Pons (tissue), 1 donor: ENCODE results near the gene GP1BA.

Experiments
- DNase-seq: peaks from one replicate; pipeline ENCODE4 v3.0.0-alpha.2; 2016; ENCODE audit warnings: low spot score

The GP1BA gene

DNA sequence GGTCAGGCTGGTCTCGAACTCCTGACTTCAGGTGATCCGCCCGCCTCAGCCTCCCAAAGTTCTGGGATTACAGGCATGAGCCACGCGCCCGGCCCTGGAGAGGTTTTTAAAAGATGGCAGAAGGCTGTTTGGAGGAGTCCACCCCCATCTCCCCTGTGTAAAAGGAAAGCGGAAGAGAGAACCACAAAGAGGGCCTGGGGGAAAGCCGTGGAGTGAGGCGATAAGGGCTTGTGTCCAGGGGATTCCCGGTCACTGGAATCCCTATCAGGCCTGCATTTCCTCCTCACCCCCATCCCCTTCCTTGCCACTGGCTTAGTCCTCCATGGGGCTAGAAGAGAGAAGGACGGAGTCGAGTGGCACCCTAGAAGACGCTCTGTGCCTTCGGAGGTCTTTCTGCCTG is at the start of gene GP1BA:
Gene GP1BA (plus strand): TSS at position 315 of the 400 bp plus-strand sequence. CDS start 328 bp downstream, outside the sequence.
- no peak for DNase-seq

DNA sequence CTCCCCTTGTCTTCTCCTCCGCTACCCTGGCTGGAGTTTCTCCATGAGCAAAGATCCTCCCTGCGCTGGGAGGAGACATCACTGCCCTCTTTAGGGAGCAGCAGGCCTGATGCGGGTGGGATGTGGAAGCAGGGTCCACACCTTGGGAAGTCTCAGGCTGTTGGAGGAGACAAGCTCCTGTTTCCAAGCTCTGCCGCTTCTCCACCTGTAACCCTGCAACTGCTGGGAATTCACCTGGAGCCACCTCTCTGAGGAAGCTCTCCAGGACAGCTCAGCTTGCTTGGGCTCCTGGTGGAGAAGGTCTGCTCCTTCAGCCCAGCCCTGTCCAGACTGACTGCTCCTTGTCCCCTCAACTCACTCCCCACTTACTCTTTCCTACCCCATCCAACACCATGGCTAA is 47.6 kb upstream of the GP1BA start:
- DNase-seq: no peak

DNA sequence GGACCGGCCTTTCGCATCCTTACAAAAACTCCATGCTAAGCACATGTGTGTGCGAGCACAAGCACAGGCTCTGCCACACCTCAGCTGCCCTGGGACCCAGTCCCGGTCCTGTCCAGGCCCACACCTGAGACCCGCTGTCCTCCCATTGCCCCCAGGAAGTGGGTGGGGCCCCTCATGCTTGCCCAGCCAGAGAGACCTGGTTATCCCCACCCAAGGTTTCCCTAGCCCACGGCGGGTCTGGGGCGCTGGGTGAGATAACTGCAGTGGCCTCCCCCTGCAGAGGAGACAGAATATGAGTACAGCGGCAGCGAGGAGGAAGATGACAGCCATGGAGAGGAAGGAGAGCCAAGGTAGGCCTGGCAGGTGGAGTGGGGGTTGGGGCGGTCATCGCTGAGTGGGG is 45.2 kb upstream of the GP1BA start:
- no peak for DNase-seq

DNA sequence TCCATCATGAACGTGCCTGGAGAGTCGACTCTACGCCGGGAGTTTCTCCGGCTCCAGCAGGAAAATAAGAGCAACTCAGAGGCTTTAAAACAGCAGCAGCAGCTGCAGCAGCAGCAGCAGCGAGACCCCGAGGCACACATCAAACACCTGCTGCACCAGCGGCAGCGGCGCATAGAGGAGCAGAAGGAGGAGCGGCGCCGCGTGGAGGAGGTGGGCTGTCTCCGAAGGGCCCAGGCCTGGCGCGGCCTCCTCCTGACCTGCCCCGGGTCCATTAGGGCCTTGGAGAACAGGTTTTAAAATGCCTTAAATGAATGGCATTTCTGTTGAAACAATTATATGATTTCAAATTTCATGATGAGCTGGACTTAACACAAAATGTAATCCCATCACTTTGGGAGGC is 44.5 kb upstream of the GP1BA start:
- DNase-seq: no peak

DNA sequence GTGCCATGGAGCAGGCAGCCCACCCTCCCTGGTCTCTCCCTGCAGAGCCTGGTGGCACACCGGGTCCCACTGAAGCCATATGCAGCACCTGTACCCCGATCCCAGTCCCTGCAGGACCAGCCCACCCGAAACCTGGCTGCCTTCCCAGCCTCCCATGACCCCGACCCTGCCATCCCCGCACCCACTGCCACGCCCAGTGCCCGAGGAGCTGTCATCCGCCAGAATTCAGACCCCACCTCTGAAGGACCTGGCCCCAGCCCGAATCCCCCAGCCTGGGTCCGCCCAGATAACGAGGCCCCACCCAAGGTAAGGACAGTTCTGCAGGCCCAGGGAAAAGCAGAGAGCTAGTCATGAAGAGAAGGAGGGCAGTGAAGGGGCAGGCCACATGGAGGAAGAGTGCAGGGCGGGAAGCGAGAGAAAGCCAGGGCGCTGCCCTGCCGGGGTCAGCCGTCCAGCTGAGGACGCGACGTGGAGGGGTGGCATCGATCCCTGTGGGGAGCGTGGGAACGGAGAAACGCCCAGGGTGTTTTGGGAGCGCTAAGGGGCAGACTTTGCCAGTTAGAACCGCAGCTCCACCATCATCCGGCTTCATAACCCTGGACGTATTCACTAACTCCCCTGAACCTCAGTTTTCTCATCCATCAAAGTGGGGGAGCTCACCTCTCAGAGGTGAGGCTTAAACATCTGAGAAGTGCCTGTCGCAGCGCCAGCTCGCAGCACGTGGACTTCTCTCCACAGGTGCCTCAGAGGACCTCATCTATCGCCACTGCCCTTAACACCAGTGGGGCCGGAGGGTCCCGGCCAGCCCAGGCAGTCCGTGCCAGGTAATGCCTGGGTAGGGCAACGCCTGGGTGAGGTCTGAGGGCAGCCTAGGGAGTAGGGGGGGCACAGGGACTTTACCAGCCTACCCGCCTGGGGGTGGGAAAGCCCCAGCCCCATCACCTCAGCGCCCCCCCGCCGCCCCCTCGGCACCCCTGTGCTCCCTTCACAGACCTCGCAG is 40.4 kb upstream of the GP1BA start:
- no peak for DNase-seq

DNA sequence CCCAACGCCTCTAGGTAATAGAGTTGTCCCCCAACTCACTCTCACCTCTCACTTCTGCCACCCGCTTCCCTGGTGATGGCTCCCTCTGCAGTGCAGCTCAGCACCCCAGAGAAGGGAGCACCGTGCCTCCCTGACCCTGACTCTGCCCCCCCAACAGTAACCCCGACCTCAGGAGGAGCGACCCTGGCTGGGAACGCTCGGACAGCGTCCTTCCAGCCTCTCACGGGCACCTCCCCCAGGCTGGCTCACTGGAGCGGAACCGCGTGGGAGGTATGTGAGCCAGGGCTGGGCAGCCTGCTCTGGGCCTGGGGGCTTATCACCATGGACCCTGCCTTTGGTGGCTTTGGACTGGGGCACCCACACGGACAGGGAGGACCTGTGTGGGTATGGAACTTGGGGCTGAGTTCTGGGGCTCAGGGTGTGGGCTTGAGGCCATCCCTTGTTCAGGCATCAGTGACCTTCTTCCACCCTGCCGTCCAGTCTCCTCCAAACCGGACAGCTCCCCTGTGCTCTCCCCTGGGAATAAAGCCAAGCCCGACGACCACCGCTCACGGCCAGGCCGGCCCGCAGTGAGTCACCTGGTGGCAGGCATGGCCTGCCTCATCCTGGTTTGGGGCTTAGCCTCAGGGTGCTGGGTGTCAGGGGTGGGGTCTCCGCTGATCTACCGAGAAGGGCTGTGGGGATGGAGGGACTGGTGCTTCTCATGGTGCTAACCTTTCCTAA is 39.4 kb upstream of the GP1BA start:
- DNase-seq: no peak

DNA sequence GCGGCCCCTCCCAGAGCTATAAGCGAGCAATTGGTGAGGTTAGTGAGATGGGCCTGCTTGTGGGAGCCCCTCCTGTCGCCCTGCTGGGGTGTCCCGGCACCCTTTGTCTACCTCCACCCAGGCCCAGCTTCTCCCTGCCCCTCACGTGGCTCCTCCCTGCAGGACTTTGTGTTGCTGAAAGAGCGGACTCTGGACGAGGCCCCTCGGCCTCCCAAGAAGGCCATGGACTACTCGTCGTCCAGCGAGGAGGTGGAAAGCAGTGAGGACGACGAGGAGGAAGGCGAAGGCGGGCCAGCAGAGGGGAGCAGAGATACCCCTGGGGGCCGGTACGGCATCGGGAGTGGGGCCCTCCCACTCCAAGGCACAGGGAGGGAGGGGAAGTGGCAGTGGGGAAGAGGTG is 38.8 kb upstream of the GP1BA start:
- DNase-seq: no peak

DNA sequence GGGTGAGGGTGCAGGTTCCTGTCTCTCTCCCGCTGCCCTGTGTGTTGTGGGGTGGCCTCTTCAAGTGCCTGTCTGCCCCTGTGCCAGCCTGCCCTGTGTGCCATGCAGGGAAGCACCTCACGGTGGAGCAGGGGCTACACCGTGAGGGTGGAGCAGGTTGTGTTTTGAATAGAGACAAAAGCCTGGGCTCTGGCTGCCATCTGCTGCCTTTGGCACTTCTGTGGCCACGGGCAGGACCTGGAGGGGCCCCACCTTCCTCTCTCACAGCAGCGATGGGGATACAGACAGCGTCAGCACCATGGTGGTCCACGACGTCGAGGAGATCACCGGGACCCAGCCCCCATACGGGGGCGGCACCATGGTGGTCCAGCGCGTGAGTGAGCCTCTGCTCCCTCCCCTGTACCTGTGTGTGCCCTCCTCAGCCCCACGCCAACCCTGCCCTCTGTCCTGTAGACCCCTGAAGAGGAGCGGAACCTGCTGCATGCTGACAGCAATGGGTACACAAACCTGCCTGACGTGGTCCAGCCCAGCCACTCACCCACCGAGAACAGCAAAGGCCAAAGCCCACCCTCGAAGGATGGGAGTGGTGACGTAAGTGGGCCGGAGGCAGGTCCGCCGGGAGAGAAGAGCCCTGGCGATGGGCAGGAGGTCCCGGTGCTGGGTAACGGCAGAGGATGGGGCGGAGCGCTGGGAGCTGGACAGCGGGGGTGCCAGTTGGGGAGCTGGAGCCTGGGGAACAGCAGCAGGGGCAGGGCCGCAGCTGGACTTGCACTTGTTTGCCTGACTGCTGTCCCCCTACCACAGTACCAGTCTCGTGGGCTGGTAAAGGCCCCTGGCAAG is 38.1 kb upstream of the GP1BA start:
- no peak for DNase-seq

DNA sequence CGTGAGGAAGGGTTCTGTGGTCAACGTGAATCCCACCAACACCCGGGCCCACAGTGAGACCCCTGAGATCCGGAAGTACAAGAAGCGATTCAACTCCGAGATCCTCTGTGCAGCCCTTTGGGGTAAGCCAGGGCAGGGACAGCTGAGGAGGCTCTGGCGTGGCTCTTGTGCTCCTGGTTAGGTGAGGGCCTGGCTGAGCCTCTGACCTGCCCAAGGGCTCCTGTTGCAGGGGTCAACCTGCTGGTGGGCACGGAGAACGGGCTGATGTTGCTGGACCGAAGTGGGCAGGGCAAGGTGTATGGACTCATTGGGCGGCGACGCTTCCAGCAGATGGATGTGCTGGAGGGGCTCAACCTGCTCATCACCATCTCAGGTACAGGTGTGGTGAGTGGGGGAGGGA is 37.0 kb upstream of the GP1BA start:
- DNase-seq: no peak

DNA sequence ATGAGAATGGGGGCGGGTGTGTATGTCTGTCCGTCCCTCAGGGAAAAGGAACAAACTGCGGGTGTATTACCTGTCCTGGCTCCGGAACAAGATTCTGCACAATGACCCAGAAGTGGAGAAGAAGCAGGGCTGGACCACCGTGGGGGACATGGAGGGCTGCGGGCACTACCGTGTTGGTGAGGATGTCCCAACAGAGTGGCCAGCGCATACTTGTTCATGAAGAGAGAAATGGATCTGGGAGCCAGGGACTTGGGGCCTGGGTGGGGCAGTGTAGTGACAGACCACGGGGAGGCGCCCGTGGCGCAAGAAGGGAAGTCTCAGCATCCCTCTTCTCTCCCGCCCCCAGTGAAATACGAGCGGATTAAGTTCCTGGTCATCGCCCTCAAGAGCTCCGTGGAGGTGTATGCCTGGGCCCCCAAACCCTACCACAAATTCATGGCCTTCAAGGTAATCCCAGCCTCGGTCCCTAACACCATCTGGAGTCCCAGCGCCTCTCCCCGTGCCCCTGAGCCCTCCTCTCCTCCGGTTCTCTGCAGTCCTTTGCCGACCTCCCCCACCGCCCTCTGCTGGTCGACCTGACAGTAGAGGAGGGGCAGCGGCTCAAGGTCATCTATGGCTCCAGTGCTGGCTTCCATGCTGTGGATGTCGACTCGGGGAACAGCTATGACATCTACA is 36.3 kb upstream of the GP1BA start:
- no peak for DNase-seq

DNA sequence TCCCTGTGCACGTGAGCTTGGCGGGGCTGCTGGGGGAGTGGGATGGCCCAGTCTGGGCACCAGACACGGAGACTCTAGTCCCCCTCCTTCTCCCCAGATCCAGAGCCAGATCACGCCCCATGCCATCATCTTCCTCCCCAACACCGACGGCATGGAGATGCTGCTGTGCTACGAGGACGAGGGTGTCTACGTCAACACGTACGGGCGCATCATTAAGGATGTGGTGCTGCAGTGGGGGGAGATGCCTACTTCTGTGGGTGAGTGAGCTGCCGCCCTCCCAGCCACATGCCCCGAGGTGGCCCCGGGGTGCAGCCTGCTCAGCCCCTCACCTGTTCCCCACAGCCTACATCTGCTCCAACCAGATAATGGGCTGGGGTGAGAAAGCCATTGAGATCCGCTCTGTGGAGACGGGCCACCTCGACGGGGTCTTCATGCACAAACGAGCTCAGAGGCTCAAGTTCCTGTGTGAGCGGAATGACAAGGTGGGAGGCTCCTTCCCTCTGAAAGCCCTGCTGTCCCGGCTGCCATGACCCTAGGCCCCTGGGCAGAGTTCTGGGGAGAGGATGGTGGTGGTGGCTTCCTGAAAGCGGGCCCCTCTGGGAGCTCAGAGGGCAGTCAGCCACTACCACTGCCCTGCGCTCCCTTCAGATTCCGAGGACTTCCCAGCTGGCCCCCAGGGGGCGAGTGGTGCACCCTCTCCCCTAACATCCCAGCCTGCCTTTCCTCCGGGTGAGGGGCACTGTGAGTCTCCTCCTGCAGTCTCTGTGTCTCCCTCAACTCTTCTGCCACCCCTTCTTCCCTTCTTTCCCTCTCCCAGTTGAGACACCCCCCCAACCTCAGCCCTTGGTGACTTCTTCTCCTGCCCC is 35.5 kb upstream of the GP1BA start:
- DNase-seq: no peak

DNA sequence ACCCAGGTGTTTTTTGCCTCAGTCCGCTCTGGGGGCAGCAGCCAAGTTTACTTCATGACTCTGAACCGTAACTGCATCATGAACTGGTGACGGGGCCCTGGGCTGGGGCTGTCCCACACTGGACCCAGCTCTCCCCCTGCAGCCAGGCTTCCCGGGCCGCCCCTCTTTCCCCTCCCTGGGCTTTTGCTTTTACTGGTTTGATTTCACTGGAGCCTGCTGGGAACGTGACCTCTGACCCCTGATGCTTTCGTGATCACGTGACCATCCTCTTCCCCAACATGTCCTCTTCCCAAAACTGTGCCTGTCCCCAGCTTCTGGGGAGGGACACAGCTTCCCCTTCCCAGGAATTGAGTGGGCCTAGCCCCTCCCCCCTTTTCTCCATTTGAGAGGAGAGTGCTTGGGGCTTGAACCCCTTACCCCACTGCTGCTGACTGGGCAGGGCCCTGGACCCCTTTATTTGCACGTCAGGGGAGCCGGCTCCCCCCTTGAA is 34.8 kb upstream of the GP1BA start:
- no peak for DNase-seq

DNA sequence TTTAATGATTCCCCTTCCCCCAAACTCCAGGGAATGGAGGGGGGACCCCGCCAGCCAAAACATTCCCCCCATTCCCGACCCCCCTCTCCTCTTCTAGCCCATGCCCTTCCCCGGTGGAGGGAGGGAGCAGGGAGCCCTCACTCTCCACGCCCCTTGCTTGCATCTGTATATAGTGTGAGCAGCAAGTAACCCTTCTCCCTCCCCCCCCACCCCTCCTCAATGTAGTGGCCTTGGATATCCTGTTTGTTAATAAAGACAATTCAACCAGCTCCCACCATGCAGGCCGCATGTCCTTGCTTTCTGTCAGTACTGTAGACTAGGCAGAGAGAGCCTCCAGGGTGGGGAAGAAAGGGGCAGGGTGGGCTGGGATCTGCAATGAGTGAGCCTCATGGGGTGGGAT is 34.3 kb upstream of the GP1BA start:
- no peak for DNase-seq

DNA sequence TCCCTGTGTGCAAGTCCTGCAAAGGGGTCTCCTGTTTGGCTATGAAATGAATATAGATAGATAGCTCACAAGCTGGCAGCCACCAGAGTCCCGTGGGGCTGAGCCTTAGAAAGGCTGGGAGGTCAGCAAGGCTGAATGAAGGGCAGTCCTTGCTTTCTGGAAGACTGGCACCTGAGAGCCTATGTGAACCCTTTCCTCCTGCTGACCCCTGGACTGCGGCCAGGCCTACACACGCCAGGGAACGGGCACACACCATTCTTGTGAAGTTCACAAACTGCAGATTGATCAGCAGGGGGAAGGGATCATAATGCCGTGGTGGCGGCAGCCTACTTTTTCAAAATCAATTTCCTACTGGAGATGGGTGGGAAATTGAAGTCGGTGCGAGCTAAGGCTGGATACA is 33.7 kb upstream of the GP1BA start:
- no peak for DNase-seq

DNA sequence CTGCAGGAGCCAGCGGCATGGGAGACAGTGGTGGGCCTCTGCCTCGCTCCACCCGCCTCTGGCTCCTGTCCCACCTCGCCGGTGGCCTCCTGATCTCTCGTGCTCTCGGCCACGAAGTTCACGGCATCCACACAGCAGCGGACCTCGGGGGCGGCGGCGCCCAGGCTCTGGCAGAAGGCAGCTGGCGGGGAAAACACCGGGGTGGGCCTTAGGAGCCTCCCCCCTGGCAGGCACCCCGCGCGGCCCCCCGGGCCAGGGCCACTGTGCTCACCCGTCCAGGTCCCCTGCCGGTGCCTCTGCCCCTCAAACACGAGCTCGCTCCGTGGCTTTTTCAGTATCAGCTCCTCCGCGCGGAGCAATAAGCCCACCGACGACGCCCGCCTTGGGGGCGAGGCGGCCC is 33.1 kb upstream of the GP1BA start:
- no peak for DNase-seq

DNA sequence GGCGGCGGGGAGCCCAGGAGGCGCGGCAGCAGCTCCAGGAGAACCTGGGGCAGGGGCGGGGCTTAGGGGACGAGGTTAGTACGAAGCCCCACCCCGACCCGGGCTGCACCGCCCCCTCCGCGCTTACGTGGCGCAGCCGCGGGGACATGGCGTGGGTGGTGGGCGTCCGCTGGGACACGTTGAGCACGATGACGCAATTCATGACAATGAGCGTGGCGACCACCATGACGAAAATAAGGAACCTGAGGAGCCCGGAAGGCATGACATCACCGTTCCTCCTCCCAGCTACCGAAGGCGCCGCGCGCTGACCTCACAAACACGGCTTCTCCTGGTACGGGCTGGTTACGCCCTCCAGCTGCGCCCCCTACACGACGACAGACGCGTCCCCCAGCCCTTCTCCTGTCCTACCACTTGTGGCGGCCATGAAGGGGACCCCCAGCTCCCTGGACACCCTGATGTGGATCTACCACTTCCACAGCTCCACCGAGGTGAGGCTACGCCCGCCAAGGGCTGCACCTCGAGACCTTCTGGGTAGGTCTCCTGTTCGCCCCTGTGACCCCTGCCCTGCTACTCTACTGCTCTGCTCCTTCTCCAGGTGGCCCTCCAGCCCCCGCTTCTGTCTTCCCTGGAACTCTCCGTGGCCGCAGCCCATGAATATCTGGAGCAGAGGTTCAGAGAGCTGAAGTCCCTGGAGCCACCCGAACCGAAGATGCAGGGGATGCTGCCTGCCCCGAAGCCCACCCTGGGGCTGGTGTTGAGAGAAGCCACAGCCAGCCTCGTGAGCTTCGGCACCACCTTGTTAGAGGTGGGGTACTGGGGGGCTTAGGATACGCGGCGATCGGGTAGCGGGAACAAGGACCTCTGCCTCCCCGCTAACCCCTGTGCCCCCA is 32.5 kb upstream of the GP1BA start, which contains the start of gene C17orf107:
Gene C17orf107 (plus strand): TSS at position 196 of the 890 bp plus-strand sequence. CDS start 227 bp downstream, at position 423.
- no peak for DNase-seq

DNA sequence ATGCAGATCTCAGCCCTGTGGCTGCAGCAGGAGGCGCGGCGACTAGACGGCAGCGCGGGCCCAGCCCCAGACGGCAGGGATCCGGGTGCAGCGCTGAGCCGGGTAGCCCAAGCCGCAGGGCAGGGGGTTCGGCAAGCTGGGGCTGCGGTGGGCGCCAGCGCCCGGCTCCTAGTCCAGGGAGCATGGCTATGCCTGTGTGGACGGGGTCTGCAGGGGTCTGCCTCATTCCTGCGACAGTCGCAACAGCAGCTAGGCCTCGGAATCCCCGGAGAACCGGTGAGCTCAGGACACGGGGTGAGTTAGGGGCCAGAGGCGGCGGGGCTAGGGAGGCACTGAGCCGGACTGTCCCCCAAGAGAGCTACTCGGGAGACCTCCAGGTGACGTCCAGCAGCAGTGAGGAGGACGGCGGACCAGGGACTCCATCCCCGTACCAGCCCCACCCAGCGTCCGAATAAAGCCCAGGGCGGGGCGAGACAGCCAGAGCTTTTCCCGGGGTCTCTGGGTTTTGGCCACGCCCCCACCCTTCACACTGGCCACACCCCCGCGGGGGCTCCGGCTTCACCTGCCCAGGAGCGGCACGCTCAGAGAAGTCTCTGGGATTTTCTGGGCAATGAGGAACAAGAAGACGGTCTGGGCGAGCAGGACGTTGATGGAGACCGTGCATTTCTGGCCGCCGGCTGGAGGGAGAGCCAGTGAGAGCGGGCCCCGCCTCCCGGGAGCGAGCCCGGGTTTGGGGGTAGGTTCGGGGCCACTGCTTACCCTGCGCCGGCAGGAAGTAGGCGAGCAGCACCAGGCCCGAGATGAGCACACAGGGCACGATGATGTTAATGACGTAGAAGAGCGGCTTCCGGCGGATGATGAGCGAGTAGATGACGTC is 31.6 kb upstream of the GP1BA start:
- no peak for DNase-seq

DNA sequence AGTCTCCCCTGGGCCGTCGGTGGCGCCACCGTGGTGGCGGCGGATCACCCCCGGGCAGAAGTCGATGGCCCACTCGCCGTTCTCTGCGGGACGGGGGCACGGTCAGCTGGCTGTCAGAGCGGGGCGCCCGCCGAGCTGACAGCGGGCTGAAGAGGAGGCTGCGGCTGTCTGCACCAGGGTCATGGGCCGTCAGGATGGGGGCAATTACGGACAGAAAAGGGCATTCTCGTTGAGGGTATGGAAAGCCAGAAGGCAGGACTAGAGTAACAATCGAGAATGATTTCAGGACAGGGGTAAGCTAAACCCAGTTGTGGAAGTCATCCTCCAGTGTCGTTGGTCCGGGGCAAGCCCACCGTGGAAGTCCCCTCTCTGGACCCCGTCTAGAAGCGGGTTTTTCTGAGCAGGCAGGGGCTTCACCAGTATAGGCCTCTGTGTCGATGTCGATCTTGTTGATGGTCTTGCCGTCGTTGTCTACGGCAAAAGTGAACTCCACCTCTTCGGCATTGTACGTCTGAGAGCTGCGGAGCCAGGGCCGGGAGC is 30.9 kb upstream of the GP1BA start:
- no peak for DNase-seq
